K562 (cell line): ENCODE results near the gene COMMD9. TPM values are rescaled to one million over a fixed set of nuclear protein-coding genes. Genes with fewer than 3 reads are reported as not detected.
A peak's percentile ranks its signal among the peaks of the same experiment; 100 is the strongest.

Experiments used
- CBX3 ChIP-seq, 2 experiments: IDR thresholded peaks; 1 replicate in 1 of 2; 2 replicates in 1 of 2; pipeline ENCODE4 v1.6.1; 2012; ENCODE audit warnings: inconsistent platforms in 2 of 2, low read length in 2 of 2, borderline replicate concordance in 1 of 2, control low read depth in 1 of 2
- DMBX1 ChIP-seq: fragments of 250-450 bp; sonication (Bioruptor Pico); IDR thresholded peaks from 2 replicates; pipeline ENCODE4 v1.8.0; 2022; ENCODE audit warnings: inconsistent platforms, mild to moderate bottlenecking, moderate library complexity, borderline replicate concordance
- ERF ChIP-seq: fragments of 450-650 bp; formaldehyde crosslinking; IDR thresholded peaks from 2 replicates; pipeline ENCODE4 v1.4.0; 2020; ENCODE audit warnings: mild to moderate bottlenecking, mixed read lengths
- IRF1 ChIP-seq: sonication (generic); formaldehyde crosslinking; IDR thresholded peaks from 2 replicates; pipeline ENCODE4 v1.8.0; 2022; ENCODE audit warnings: missing genetic modification reagents, mild to moderate bottlenecking, borderline replicate concordance
- KDM4B ChIP-seq, 2 experiments: fragments of 450-650 bp in 1 of 2; sonication (generic) in 1 of 2; IDR thresholded peaks; 2 replicates each; pipeline ENCODE4 v1.6.1; 2016 to 2017; ENCODE audit warnings: borderline replicate concordance in 2 of 2, antibody characterized with exemption in 1 of 2, low read depth in 1 of 2, mild to moderate bottlenecking in 1 of 2
- KLF13 ChIP-seq: fragments of 450-650 bp; IDR thresholded peaks from 2 replicates; pipeline ENCODE4 v1.6.1; 2016; ENCODE audit warnings: missing genetic modification characterization, low read depth, mild to moderate bottlenecking, missing compliant biosample characterization, moderate library complexity, borderline replicate concordance
- KLF16 ChIP-seq: IDR thresholded peaks from 2 replicates; pipeline ENCODE4 v1.6.1; 2016; ENCODE audit warnings: antibody characterized with exemption
- KLF6 ChIP-seq: fragments of 250-450 bp; sonication (Bioruptor Pico); IDR thresholded peaks from 2 replicates; pipeline ENCODE4 v1.4.0; 2020; ENCODE audit warnings: mild to moderate bottlenecking, moderate library complexity, borderline replicate concordance
- MITF ChIP-seq: IDR thresholded peaks from 2 replicates; pipeline ENCODE4 v1.6.1; 2014; ENCODE audit warnings: antibody characterized with exemption
- MNT ChIP-seq, 2 experiments: fragments of 450-650 bp; conservative IDR thresholded peaks; 2 replicates each; pipeline ENCODE4 v1.6.1; 2017; ENCODE audit warnings: mild to moderate bottlenecking in 2 of 2, moderate library complexity in 2 of 2
- MTA1 ChIP-seq: fragments of 450-650 bp; IDR thresholded peaks from 2 replicates; pipeline ENCODE4 v1.6.1; 2017; ENCODE audit warnings: borderline replicate concordance
- MYC ChIP-seq, 2 experiments: fragments of 250-450 bp in 1 of 2; sonication (Bioruptor Pico) in 1 of 2; IDR thresholded peaks; 2 replicates each; pipeline versions ENCODE4 v1.5.1 to v1.6.1; 2012 to 2021; ENCODE audit warnings: low read depth in 2 of 2, borderline replicate concordance in 1 of 2, improper control_type of control experiment in 1 of 2, low read length in 1 of 2, mild to moderate bottlenecking in 1 of 2, moderate library complexity in 1 of 2
- NR3C1 ChIP-seq: sonication (generic); formaldehyde crosslinking; IDR thresholded peaks from 2 replicates; pipeline ENCODE4 v1.8.1; 2022; ENCODE audit warnings: missing genetic modification reagents
- POLR2AphosphoS2 ChIP-seq: IDR thresholded peaks from 2 replicates; pipeline ENCODE4 v1.6.1; 2012; ENCODE audit warnings: low read length, improper control_type of control experiment
- PREB ChIP-seq: sonication (generic); formaldehyde crosslinking; IDR thresholded peaks from 2 replicates; pipeline ENCODE4 v1.8.1; 2023; ENCODE audit warnings: mild to moderate bottlenecking, missing genetic modification reagents
- ZKSCAN8 ChIP-seq: fragments of 200-800 bp; sonication (Bioruptor generic); IDR thresholded peaks from 2 replicates; pipeline ENCODE4 v1.6.1; 2016; ENCODE audit warnings: missing genetic modification characterization, missing compliant biosample characterization
- ZNF175 ChIP-seq: fragments of 200-800 bp; sonication (Bioruptor generic); IDR thresholded peaks from 2 replicates; pipeline ENCODE4 v1.6.1; 2016; ENCODE audit warnings: low read depth, mild to moderate bottlenecking, missing genetic modification characterization, missing compliant biosample characterization
- ZNF184 ChIP-seq: sonication (generic); formaldehyde crosslinking; IDR thresholded peaks from 2 replicates; pipeline ENCODE4 v1.5.0; 2020; ENCODE audit warnings: missing genetic modification reagents
- ZNF23 ChIP-seq: fragments of 250-450 bp; sonication (Bioruptor Pico); IDR thresholded peaks from 2 replicates; pipeline ENCODE4 v1.4.0; 2020; ENCODE audit warnings: mild to moderate bottlenecking
- ZNF436 ChIP-seq: fragments of 250-450, 450-650 bp; sonication (Bioruptor Pico); formaldehyde crosslinking; IDR thresholded peaks from 2 replicates; pipeline ENCODE4 v1.7.0; 2020; ENCODE audit warnings: mild to moderate bottlenecking
- ZNF75A ChIP-seq: fragments of 450-650 bp; formaldehyde crosslinking; IDR thresholded peaks from 2 replicates; pipeline ENCODE4 v1.4.0; 2020; ENCODE audit warnings: mild to moderate bottlenecking
- ZNF77 ChIP-seq: fragments of 250-450 bp; sonication (Bioruptor Pico); IDR thresholded peaks from 2 replicates; pipeline ENCODE4 v1.5.0; 2020
- polyA plus RNA-seq, 8 experiments: library from polyadenylated mRNA; depleted of rRNA in 4 of 8; stranded (reverse) in 5 of 8; unstranded in 3 of 8; fragments of >200 nt; fragmentation: Nextera tagmentation in 2 of 8; fragmentation: Illumina TruSeq in 1 of 8; extraction: Ambion mirVana in 2 of 8; extraction: Trizol in 1 of 8; gene quantifications; 2 replicates each; pipeline versions ENCODE4 v1.2.1 to v1.2.3, GENCODE V29; 2011 to 2014; ENCODE audit warnings: inconsistent platforms in 1 of 8, missing spikeins in 1 of 8
- total RNA-seq, 7 experiments: library from RNA; depleted of rRNA in 6 of 7; stranded (reverse); fragments of >200 nt in 6 of 7; fragmentation: Illumina TruSeq in 2 of 7; extraction: Trizol in 2 of 7; gene quantifications; 2 replicates each; pipeline versions ENCODE4 v1.2.1 to v1.2.3, GENCODE V29; 2011 to 2021; ENCODE audit warnings: low replicate concordance in 1 of 7

The COMMD9 gene
- total and polyA plus RNA-seq, 9 of the 15 experiments (the other 6 are each of a cell fraction or from before 2014, with no cell fraction given), result 27.3 to 121 (median 48.0) TPM

GRCh38 chr11:36289226-36289852, at the start of gene COMMD9 (continued):
- TF ChIP-seq POLR2AphosphoS2, result no peak
- TF ChIP-seq MTA1, result 0 out of 2 replicates have a peak, but pooled peaks have one; percentile 30
- TF ChIP-seq MYC (IDR thresholded peaks at IDR 0.05; ENCODE audit: low read depth, low read length), result peak; percentile 34; the same call in 1 of the 2 replicates
- no peak for TF ChIP-seq MYC (CRISPR knock-in tag; IDR thresholded peaks at IDR 0.05; ENCODE audit: borderline replicate concordance, low read depth)
- TF ChIP-seq ZKSCAN8 (CRISPR knock-in tag), result no peak
- TF ChIP-seq DMBX1 (CRISPR knock-in tag), result no peak
- no peak for TF ChIP-seq ZNF77 (CRISPR knock-in tag)
- TF ChIP-seq MITF, result peak; percentile 90; the same call in 1 of the 2 replicates
- TF ChIP-seq ZNF436 (CRISPR knock-in tag), result no peak
- TF ChIP-seq ERF (CRISPR knock-in tag), result no peak
- TF ChIP-seq MNT (conservative IDR thresholded peaks at IDR 0.05), result peak; percentile 81 to 94
- TF ChIP-seq KLF13, result no peak
- no peak for TF ChIP-seq KLF16
- TF ChIP-seq CBX3 (IDR thresholded peaks at IDR 0.05; ENCODE audit: borderline replicate concordance in 1 of 2, low read length in 2 of 2), result 0 out of 3 replicates have a peak, but pooled peaks of 1 of the 2 experiments have one; percentile 31
- no peak for TF ChIP-seq PREB (CRISPR knock-in tag)
- no peak for TF ChIP-seq ZNF75A (CRISPR knock-in tag)
- no peak for TF ChIP-seq IRF1
- TF ChIP-seq KDM4B (IDR thresholded peaks at IDR 0.05; ENCODE audit: borderline replicate concordance in 2 of 2, low read depth in 1 of 2), result peak in 1 of 2 experiments; percentile 93; a peak in 2 of 4 replicates
- no peak for TF ChIP-seq ZNF23
- no peak for TF ChIP-seq ZNF184 (CRISPR knock-in tag)
- no peak for TF ChIP-seq ZNF175 (CRISPR knock-in tag)
- no peak for TF ChIP-seq NR3C1 (CRISPR knock-in tag)
- TF ChIP-seq KLF6 (CRISPR knock-in tag), result peak; percentile 20; the same call in 1 of the 2 replicates
